BJ (cell line): ENCODE data around the gene CLDN1. TPM values are rescaled to one million over a fixed set of nuclear protein-coding genes. Genes with fewer than 3 reads are reported as not detected.

Experiments used
- CTCF ChIA-PET: fragments of 350-600 bp; formaldehyde crosslinking; extraction: SDS; loops from one replicate; lab custom pipeline; 2021; ENCODE audit warnings: antibody characterized with exemption, inconsistent platforms; lab: Yijun Ruan, JAX
- POLR2A ChIA-PET: fragments of 300-600 bp; sonication (Branson Sonifier 250); formaldehyde crosslinking; extraction: SDS; loops from one replicate; lab custom pipeline; 2021; ENCODE audit warnings: antibody characterized with exemption; lab: Charles Lee
- DNase-seq: peaks from one replicate; pipeline ENCODE4 v3.0.0-alpha.2; 2011; ENCODE audit warnings: low read depth
- H3K27me3 ChIP-seq: 2 replicates; pipeline ENCODE4 v1.6.0; 2011; ENCODE audit warnings: low read length; ENCODE audit not compliant: control insufficient read depth, insufficient read depth
- H3K36me3 ChIP-seq: 2 replicates; pipeline ENCODE4 v1.5.1; 2011; ENCODE audit warnings: low read length; ENCODE audit not compliant: control insufficient read depth, insufficient read depth
- H3K4me3 ChIP-seq: 2 replicates; pipeline ENCODE4 v1.5.1; 2011; ENCODE audit warnings: low read depth, mild to moderate bottlenecking, control low read depth, low read length
- polyA plus RNA-seq: library from polyadenylated mRNA; depleted of rRNA; stranded (reverse); fragments of >200 nt; gene quantifications from 2 replicates; pipeline ENCODE4 v1.2.3, GENCODE V29; 2011; rRNA removed
- TF ChIP-seq, protein P1 (sequence below): IDR thresholded peaks from 2 replicates; pipeline ENCODE4 v1.5.1; 2011; ENCODE audit warnings: low read depth, mild to moderate bottlenecking, control low read depth, inconsistent platforms, low read length, moderate library complexity; ENCODE audit not compliant: insufficient read depth

CLDN1 gene
- polyA plus RNA-seq, 1 experiment, result 1.3 TPM

DNA sequence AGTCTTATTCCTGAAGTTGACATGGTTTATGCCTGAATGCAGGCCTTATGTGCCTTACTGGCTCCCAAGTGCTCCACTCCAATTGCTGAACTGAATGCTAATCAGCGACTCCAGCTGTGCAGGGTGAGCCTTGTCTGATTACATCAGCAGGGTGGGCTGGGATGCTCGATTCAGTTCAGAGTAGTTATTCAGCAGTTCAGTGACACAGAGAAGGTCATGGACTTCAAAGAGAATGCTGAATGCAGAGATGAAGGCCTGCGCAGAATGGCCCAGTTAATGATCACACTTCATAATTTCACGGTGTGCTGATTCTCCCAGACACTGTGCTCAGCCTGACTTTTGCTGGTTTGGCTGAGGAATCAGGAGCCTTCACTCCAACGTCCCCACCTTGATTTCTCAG is 63.6 kb downstream of the CLDN1 start:
- no peaks in the 10 kb centered on the region for H3K27me3 ChIP-seq
- no peak for DNase-seq
- ChIA-PET POLR2A (no interaction called here), CTCF (interaction anchor here (0.7 kb wide), 1 partner anchor 25 kb away, joined by 3 read pairs; no protein-coding TSS in a partner anchor)
- H3K4me3 ChIP-seq, result no peak overlapping the region
- H3K36me3 ChIP-seq, result no peaks in the 10 kb centered on the region
- TF ChIP-seq, protein P1, sequence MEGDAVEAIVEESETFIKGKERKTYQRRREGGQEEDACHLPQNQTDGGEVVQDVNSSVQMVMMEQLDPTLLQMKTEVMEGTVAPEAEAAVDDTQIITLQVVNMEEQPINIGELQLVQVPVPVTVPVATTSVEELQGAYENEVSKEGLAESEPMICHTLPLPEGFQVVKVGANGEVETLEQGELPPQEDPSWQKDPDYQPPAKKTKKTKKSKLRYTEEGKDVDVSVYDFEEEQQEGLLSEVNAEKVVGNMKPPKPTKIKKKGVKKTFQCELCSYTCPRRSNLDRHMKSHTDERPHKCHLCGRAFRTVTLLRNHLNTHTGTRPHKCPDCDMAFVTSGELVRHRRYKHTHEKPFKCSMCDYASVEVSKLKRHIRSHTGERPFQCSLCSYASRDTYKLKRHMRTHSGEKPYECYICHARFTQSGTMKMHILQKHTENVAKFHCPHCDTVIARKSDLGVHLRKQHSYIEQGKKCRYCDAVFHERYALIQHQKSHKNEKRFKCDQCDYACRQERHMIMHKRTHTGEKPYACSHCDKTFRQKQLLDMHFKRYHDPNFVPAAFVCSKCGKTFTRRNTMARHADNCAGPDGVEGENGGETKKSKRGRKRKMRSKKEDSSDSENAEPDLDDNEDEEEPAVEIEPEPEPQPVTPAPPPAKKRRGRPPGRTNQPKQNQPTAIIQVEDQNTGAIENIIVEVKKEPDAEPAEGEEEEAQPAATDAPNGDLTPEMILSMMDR, result no peak

Other genes with a start within 250 kb of the CLDN1 start
- gene P3H2, start 201.5 kb downstream of the CLDN1 start, polyA plus RNA-seq, result 13.5 and 24.1 TPM in 2 replicates
- gene CLDN16, start 65.7 kb upstream of the CLDN1 start, polyA plus RNA-seq, result not detected in 2 replicates
- not detected in 2 replicates for gene TMEM207, start 127.5 kb upstream of the CLDN1 start, polyA plus RNA-seq
- gene IL1RAP, start 191.6 kb upstream of the CLDN1 start, polyA plus RNA-seq, result 8.6 and 9.0 TPM in 2 replicates